ENCODE data around the gene MAPK9. TPM values are rescaled to one million over a fixed set of nuclear protein-coding genes. Genes with fewer than 3 reads are reported as not detected.

The MAPK9 gene
- total RNA-seq, 1 experiment from 2014 or later, result 43.4 TPM

GRCh38 chr5:180287404-180287803 is 4.5 kb downstream of the MAPK9 start:
- ATAC-seq (no peak), DNase-seq (ENCODE audit: low read depth, low spot score) (no peak)
- Histone ChIP-seq H3K9me3 (ENCODE audit: control insufficient read depth in 1 of 2, insufficient read depth in 1 of 2, low read depth in 1 of 2, low read length in 2 of 2) (no peaks in the 10 kb centered on the region), H3K4me3 (replicated peaks in 1 of 2; ENCODE audit: low read depth in 1 of 2, low read length in 2 of 2) (no peak overlapping the region), H3K27me3 (ENCODE audit: insufficient read depth, low read length) (no peaks in the 10 kb centered on the region), H3K9me2 (ENCODE audit: insufficient read depth) (no peaks in the 10 kb centered on the region), H3K27ac (ENCODE audit: low read depth, low read length) (no peak overlapping the region), H3K4me2 (ENCODE audit: low read length) (no peak overlapping the region), H3K9ac (ENCODE audit: low read length) (no peak overlapping the region), H3K79me2 (ENCODE audit: insufficient read depth, low read length) (peaks cover 58% of the 10 kb centered on the region), H3K4me1 (ENCODE audit: control insufficient read depth in 1 of 2, insufficient read depth in 2 of 2, low read length in 2 of 2) (peaks cover 6 to 16% of the 10 kb centered on the region in 2 experiments; a peak in 2 of 4 replicates), H2AFZ (ENCODE audit: low read depth, low read length, poor library complexity, severe bottlenecking) (no peak overlapping the region), H4K20me1 (ENCODE audit: insufficient read depth) (no peaks in the 10 kb centered on the region), H3K36me3 (ENCODE audit: control insufficient read depth in 1 of 2, insufficient read depth in 2 of 2, low read length in 2 of 2) (peaks cover 0 to 13% of the 10 kb centered on the region in 2 experiments; a peak in 2 of 4 replicates)
- TF ChIP-seq ATF3 (IDR thresholded peaks at IDR 0.05), result no peak
- TF ChIP-seq EZH2phosphoT487 (IDR thresholded peaks at IDR 0.05; ENCODE audit: borderline replicate concordance), result no peak
- TF ChIP-seq CEBPB (IDR thresholded peaks at IDR 0.05; ENCODE audit: low read depth), result no peak
- no peak for TF ChIP-seq REST (IDR thresholded peaks at IDR 0.05; ENCODE audit: low read depth)
- TF ChIP-seq TCF7L2 (IDR thresholded peaks at IDR 0.05; ENCODE audit: borderline replicate concordance, extremely low read depth, insufficient read depth, insufficient read length), result no peak
- no peak for TF ChIP-seq SIN3A (IDR thresholded peaks at IDR 0.05; ENCODE audit: low read depth)
- ChIA-PET RAD21 (ENCODE audit: low non-redundant PET in 1 of 2, low total read pairs in 2 of 2, uncharacterized antibody in 2 of 2, unreplicated experiment in 2 of 2) (no interaction called here), CTCF (interaction anchor here (1.0 kb wide), 1 partner anchor 41 kb away, joined by 3 read pairs; no protein-coding TSS in a partner anchor), POLR2A (no interaction called here)
- BruUV-seq (replicated peaks), result no TSS peak
- intact Hi-C loops (cut with micrococcal nuclease), result no loop called here

All from HCT116 (cell line).